Gastroesophageal sphincter (tissue), 3 donors: ENCODE results near the gene CHRM1.

ENCODE experiments used
- POLR2A ChIP-seq, 2 donors: fragments of 450-650 bp; IDR thresholded peaks; one replicate each; pipeline ENCODE4 v1.6.1; 2017; ENCODE audit warnings: antibody characterized with exemption in 2 of 2, mild to moderate bottlenecking in 2 of 2, moderate library complexity in 1 of 2
- TF ChIP-seq, protein P1 (sequence below), 4 experiments: fragments of 200-600 bp in 2 of 4; fragments of 450-650 bp in 2 of 4; sonication (generic) in 1 of 4; IDR thresholded peaks; one replicate each; pipeline ENCODE4 v1.5.1; 2017 to 2019; ENCODE audit warnings: antibody characterized with exemption in 4 of 4, mild to moderate bottlenecking in 2 of 4, moderate library complexity in 2 of 4

GRCh38 chr11:62863687-62864335, 57.4 kb downstream of the CHRM1 start:
- TF ChIP-seq, protein P1, sequence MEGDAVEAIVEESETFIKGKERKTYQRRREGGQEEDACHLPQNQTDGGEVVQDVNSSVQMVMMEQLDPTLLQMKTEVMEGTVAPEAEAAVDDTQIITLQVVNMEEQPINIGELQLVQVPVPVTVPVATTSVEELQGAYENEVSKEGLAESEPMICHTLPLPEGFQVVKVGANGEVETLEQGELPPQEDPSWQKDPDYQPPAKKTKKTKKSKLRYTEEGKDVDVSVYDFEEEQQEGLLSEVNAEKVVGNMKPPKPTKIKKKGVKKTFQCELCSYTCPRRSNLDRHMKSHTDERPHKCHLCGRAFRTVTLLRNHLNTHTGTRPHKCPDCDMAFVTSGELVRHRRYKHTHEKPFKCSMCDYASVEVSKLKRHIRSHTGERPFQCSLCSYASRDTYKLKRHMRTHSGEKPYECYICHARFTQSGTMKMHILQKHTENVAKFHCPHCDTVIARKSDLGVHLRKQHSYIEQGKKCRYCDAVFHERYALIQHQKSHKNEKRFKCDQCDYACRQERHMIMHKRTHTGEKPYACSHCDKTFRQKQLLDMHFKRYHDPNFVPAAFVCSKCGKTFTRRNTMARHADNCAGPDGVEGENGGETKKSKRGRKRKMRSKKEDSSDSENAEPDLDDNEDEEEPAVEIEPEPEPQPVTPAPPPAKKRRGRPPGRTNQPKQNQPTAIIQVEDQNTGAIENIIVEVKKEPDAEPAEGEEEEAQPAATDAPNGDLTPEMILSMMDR (IDR thresholded peaks at IDR 0.05): no peak
- TF ChIP-seq POLR2A (IDR thresholded peaks at IDR 0.05): no peak
